ENCODE results near the gene CALCOCO1.
"Not testable (repeated sequence)": the region's sequence is repeated elsewhere in the genome, so short reads cannot be mapped to it uniquely, and the experiment has no call there.

The CALCOCO1 gene

GRCh38 chr12:53735556-53735955 is 8.3 kb upstream of the CALCOCO1 start:
- no peak for DNase-seq (ENCODE audit: extremely low spot score, insufficient read length, low read depth)
- FAIRE-seq: no peak

- FAIRE-seq (no peak), DNase-seq (ENCODE audit: extremely low spot score, insufficient read length, low read depth) (no peak)
Observed at GRCh38 chr12:53734425-53734824, 7.2 kb upstream of the CALCOCO1 start.

GRCh38 chr12:53733807-53734200 is 6.6 kb upstream of the CALCOCO1 start:
- DNase-seq (ENCODE audit: extremely low spot score, insufficient read length, low read depth) (no peak), FAIRE-seq (no peak)

GRCh38 chr12:53733051-53733806 is 6.0 kb upstream of the CALCOCO1 start:
- FAIRE-seq (no peak), DNase-seq (ENCODE audit: extremely low spot score, insufficient read length, low read depth) (no peak)

- no peak for FAIRE-seq
- no peak for DNase-seq (ENCODE audit: extremely low spot score, insufficient read length, low read depth)
Observed at GRCh38 chr12:53729644-53730043, 2.4 kb upstream of the CALCOCO1 start.

DNA sequence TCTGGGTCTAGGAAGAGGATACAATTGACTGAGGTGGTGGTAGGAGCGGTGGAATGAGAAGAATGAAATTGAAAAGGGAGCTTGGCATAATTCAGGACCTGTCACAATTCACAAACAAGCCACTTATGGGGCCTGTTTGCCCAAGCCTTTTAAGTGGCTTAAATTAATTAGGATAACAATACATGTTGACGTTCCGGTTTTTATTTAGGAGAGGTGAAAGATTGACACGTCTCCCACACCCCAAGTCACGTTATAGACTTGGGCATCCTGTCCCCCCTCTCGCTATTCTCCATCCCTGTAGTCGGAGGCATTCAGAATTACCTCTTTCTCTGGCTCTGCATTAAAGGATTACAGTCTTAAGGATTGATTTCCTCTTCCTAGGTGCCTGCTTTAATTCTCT is 954 bp upstream of the CALCOCO1 start:
- DNase-seq (ENCODE audit: extremely low spot score, insufficient read length, low read depth): no peak
- no peak for FAIRE-seq

- DNase-seq (ENCODE audit: extremely low spot score, insufficient read length, low read depth) (no peak), FAIRE-seq (no peak)
Observed at GRCh38 chr12:53726946-53727309, 324 bp downstream of the CALCOCO1 start.

DNA sequence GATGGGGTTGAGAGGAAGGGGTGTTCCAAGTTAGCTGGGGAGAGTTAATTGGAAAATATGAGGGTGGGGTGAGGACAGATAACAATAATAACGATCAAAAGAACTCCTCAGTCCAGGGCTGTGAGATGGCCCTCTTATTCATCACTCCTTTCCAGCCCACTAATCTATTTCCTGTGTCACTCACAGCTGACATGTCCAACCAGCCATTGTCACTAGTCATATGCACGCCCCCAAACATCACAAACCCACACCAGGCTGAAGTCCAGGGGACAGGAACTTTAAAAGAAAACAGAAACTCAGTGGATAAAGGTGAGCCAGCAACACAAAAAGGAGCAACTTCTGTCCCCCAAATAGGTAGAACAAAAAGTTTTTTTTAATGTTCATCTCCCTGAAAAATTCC is 911 bp downstream of the CALCOCO1 start:
- no peak for FAIRE-seq
- DNase-seq (ENCODE audit: extremely low spot score, insufficient read length, low read depth): no peak

DNA sequence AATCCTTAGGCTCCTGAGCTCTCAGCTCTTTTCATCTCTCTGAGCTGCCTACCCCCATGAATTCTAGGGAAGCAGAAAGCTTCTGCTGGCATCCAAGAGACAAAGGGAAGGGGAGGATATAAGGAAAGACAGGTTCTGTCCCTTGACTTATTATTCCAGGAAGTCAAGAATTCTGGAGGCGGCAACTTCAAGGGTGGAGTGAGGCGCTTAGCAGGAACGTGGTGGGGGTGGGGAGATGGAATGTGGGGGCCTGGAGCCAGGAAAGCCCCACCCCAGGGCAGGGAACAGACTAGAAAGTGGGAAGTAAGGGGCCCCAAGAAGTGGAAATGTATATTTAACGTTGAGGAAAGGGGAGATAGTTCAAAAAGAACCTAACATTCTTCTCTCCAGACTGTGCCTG is 1.4 kb downstream of the CALCOCO1 start:
- no peak for DNase-seq (ENCODE audit: extremely low spot score, insufficient read length, low read depth)
- FAIRE-seq: no peak

DNA sequence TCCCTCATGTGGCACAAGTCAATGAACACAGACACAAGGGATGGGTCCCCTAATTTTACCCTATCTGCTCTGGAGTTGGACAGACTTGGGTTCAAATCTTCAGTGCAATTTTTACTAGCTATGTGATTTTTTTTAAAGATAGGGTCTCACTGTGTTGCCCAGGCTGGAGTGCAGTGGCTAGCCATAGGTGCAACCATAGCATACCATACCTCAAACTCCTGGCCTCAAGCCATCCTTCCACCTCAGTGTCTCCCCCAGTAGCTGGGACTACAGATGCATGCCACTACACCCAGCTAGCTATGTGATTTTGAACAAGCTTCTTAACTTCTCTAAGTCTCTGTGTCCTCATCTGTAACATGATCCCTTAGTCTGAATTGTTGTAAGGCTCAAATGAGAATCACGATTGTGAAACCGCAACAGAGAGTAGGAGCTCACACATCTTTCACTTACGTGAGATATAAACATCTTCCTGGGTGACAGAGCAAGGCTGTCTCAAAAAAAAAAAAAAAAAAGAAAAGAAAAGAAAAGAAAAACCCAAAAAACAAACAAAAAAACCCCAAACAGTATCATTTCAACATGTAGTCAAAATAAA is 4.7 kb downstream of the CALCOCO1 start:
- FAIRE-seq (no peak), DNase-seq (ENCODE audit: extremely low spot score, insufficient read length, low read depth) (no peak)

GRCh38 chr12:53720946-53721345 is 6.3 kb downstream of the CALCOCO1 start:
- FAIRE-seq (no peak), DNase-seq (ENCODE audit: extremely low spot score, insufficient read length, low read depth) (no peak)

GRCh38 chr12:53719649-53720048 is 7.6 kb downstream of the CALCOCO1 start:
- DNase-seq (ENCODE audit: extremely low spot score, insufficient read length, low read depth): no peak
- no peak for FAIRE-seq

DNA sequence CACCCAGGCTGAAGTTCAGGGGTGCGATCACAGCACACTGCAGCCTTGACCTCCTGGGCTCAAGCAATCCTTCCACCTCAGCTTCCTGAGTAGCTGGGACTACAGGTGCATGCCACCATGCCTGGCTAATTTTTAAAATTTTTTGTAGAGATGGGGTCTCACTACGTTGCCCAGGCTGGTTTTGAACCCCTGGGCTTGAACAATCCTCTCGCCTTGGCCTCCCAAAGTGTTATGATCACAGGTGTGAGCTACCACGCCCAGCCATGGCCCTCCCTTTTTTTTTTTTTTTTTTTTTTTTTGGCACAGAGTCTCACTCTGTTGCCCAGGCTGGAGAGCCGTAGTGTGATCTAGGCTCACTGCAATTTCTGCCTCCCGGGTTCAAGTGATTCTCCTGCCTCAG is 8.7 kb downstream of the CALCOCO1 start:
- DNase-seq (ENCODE audit: extremely low spot score, insufficient read length, low read depth); FAIRE-seq: not testable (repeated sequence)

DNA sequence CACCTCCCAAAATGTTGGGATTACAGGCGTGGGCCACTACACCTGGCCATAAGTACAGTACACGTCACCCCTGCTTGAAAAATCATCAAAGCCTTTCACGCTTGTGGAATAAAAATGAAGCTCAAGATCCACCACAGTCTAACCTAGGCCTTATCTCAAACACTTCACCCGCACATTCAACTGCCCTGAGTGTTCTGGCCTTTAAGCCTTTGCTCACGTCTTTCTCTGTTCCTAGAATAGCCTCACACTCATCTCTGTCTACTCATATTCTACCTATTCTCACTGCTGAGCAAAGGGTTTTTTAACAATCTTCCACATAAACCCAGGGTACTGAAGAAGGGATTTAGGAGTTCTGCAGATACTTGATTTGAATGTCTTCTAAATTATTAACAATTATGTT is 9.9 kb downstream of the CALCOCO1 start:
- FAIRE-seq (no peak), DNase-seq (ENCODE audit: extremely low spot score, insufficient read length, low read depth) (no peak)

- no peak for DNase-seq (ENCODE audit: extremely low spot score, insufficient read length, low read depth)
- no peak for FAIRE-seq
Observed at GRCh38 chr12:53714004-53714403, 13.2 kb downstream of the CALCOCO1 start.

DNA sequence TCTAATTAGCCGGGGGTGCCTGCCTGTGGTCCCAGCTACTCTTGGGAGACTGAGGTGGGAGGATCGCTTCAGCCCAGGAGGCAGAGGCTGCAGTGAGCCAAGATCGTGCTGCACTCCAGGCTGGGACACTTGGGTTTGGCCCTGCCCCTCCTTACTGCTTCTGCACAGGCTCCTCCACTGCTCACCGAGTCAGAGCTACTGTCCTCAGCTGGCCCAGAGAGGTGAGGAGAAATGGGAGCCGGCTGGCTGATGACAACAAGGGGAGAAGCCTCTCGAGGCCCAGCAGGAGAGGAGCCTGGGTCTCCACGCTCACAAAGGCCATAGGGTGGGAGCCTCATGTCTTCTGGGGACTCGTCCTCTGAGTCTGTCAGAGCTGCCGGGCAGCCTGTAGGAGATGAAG is 13.7 kb downstream of the CALCOCO1 start:
- DNase-seq (ENCODE audit: extremely low spot score, insufficient read length, low read depth) (no peak), FAIRE-seq (no peak)

DNA sequence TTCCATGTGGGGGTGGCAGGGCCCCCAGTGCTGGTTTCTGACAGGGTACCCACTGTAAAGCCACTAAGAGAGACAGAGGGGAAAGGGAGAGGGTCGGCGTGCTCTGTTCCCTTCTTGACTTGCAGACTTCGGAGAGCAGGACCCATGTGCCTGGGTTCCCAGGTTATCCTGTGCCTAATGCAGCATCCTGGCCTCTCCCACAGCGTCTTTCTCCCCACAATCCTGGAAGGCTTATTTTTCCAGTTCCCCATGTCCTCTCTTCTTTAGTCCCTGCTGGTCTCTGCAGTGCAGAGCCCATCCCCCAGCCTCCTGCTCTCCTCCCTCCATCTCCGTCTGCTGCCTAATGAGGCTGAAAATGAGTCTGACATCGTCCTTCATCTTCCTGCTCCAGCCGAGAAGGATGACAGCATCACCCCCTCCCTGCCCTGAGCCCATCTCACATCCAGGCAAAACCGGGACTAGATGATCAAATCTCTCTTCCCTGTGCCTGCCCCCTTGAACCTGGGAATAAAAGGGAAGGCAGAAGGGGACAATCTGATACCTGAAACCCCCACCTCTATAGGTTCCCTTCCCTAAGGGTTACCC is 15.1 kb downstream of the CALCOCO1 start:
- DNase-seq (ENCODE audit: extremely low spot score, insufficient read length, low read depth): no peak
- no peak for FAIRE-seq

GRCh38 chr12:53710091-53710490 is 17.2 kb downstream of the CALCOCO1 start:
- DNase-seq (ENCODE audit: extremely low spot score, insufficient read length, low read depth) (no peak), FAIRE-seq (no peak)

DNA sequence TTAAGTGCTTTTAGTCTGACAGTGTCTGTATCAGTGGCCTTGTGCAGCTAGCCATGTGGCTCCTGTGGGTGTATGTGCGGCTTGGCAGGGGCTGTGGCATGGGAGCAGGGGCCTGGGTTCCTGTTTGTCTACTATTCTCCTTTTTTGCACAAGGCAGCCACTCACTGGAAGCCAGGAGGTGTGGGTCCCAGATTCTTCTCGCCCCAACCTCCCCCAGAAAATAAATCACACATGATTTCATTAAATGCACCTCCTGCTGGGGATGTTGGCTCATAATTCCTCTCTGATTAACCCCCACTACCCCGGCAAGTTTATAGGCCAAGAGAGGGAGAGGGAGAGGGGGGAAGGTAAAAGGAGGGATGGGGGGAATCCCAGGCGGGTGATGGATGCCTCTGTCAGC is 17.6 kb downstream of the CALCOCO1 start:
- DNase-seq (ENCODE audit: extremely low spot score, insufficient read length, low read depth): no peak
- FAIRE-seq: no peak

DNA sequence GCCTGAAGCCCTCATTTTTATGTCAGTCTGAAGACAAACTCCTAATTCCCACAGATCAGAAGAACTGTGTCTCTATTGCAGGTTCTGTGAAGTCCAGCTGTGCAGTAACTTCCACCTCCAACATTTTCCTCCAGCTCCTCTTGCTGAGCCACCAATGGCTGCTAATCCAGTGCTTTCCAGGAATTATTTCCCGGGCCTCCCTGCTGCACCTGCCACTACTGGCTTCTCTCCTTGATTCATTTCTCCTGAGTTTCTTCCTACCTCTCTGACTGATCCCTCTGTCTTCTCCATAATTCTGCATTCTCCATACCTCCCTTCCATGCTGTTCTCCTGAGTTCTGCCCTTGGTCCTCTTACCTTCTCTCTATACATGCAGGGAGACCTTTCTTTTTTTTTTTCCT is 21.2 kb downstream of the CALCOCO1 start:
- no peak for FAIRE-seq
- DNase-seq (ENCODE audit: extremely low spot score, insufficient read length, low read depth): no peak

DNA sequence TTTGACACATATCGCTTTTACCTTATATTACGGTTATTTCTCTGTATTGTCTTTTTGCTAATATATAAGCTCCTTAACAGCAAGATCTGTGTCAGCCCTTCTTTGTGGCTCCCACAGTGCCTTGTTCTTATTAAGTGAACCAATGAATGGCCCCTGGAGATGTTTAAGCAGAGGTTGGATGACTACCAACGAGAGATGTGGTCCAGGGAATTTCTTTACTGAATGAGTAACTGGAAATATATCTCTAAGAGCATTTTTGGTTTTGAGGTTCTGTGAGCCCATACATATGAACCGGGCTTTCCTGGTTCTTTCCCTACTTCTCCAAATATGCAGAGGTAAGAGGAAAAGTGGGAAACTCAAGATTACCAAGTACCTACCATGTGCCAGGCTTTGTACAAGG is 23.5 kb downstream of the CALCOCO1 start:
- no peak for DNase-seq (ENCODE audit: extremely low spot score, insufficient read length, low read depth)
- no peak for FAIRE-seq

Data from GM18507 (cell line).